ENCODE data around the gene FCF1. TPM values are rescaled to one million over a fixed set of nuclear protein-coding genes. Genes with fewer than 3 reads are reported as not detected.

The FCF1 gene
- total and polyA plus RNA-seq, 2 of the 4 experiments (the other 2 are of a cell fraction), result 37.1 to 45.5 TPM

GRCh38 chr14:74785056-74785613, 72.2 kb downstream of the FCF1 start:
- Histone ChIP-seq H3K9me3 (ENCODE audit: control insufficient read depth, insufficient read depth, low read length) (no peaks in the 10 kb centered on the region), H4K91ac (ENCODE audit: insufficient read depth, low read depth, low read length) (no peak overlapping the region), H2BK20ac (ENCODE audit: low read depth, low read length) (no peak overlapping the region), H2AFZ (replicated peaks; ENCODE audit: low read length, poor library complexity) (no peak overlapping the region), H3K56ac (ENCODE audit: extremely low read depth, insufficient read depth, low read length) (no peak overlapping the region), H3K4ac (ENCODE audit: low read depth, low read length) (no peak overlapping the region), H4K20me1 (ENCODE audit: insufficient read depth, low read length) (peaks cover 10% of the 10 kb centered on the region), H4K8ac (ENCODE audit: low read depth in 2 of 2, low read length in 2 of 2) (no peak overlapping the region), H2BK15ac (ENCODE audit: low read depth, low read length) (no peak overlapping the region), H3K79me1 (ENCODE audit: low read depth in 1 of 2, low read length in 2 of 2) (peaks cover 29 to 39% of the 10 kb centered on the region in 2 experiments), H3K23ac (ENCODE audit: low read depth, low read length) (no peak overlapping the region), H3K36me3 (ENCODE audit: control insufficient read depth, insufficient read depth, low read length) (peaks cover 28% of the 10 kb centered on the region), H2AK5ac (ENCODE audit: low read depth, low read length) (no peak overlapping the region), H2BK5ac (ENCODE audit: low read depth, low read length, poor library complexity, severe bottlenecking) (no peak overlapping the region), H3K4me1 (ENCODE audit: control insufficient read depth, insufficient read depth, low read length) (no peaks in the 10 kb centered on the region), H4K5ac (ENCODE audit: low read depth, low read length) (no peak overlapping the region), H2AK9ac (replicated peaks; ENCODE audit: low read depth, low read length, poor library complexity) (no peak overlapping the region), H2BK120ac (ENCODE audit: low read depth, low read length) (no peak overlapping the region), H3K4me3 (ENCODE audit: insufficient read depth, low read depth, low read length) (no peak overlapping the region), H3K27me3 (ENCODE audit: control insufficient read depth, insufficient read depth, low read length) (no peaks in the 10 kb centered on the region), H3K9me1 (ENCODE audit: insufficient read depth, low read length) (0 out of 2 replicates have a peak, but pooled peaks cover 2% of the 10 kb centered on the region), H3K18ac (ENCODE audit: low read depth, low read length) (no peak overlapping the region), H3K4me2 (ENCODE audit: low read depth, low read length) (no peak overlapping the region), H3K9ac (ENCODE audit: low read depth, low read length) (no peak overlapping the region), H3K14ac (replicated peaks; ENCODE audit: low read depth, low read length) (no peak overlapping the region), H3K27ac (ENCODE audit: insufficient read depth, low read length) (no peak overlapping the region)
- ChIA-PET POLR2A (ENCODE audit: unreplicated experiment) (no interaction called here), CTCF (interaction anchor here (0.6 to 0.8 kb wide), 3 partner anchors 19 to 518 kb away, joined by 3 read pairs; no protein-coding TSS in a partner anchor)
- ATAC-seq (ENCODE audit: low read depth) (no peak), DNase-seq (no peak)
- BruUV-seq (replicated peaks), result no TSS peak
- WGBS, 2 experiments (ENCODE audit: extremely low coverage in 2 of 2, insufficient read length in 1 of 2), result no CpG with 5 or more reads among the region's 1 CpG
- TF ChIP-seq RCOR1 (IDR thresholded peaks at IDR 0.05; ENCODE audit: insufficient replicate concordance, low read length), result no peak
- no peak for TF ChIP-seq RFX5 (IDR thresholded peaks at IDR 0.05; ENCODE audit: low read depth, low read length)
- TF ChIP-seq USF2 (IDR thresholded peaks at IDR 0.05; ENCODE audit: low read depth, low read length), result no peak
- TF ChIP-seq MAZ (IDR thresholded peaks at IDR 0.05; ENCODE audit: borderline replicate concordance, low read depth, low read length), result no peak
- TF ChIP-seq NFE2L2 (IDR thresholded peaks at IDR 0.05; ENCODE audit: low read depth, low read length), result no peak
- TF ChIP-seq CTCF (conservative IDR thresholded peaks at IDR 0.05; ENCODE audit: low read depth, low read length), result no peak
- TF ChIP-seq BHLHE40 (IDR thresholded peaks at IDR 0.05; ENCODE audit: low read depth, low read length), result no peak
- TF ChIP-seq CEBPB (IDR thresholded peaks at IDR 0.05; ENCODE audit: low read depth, low read length), result no peak
- TF ChIP-seq POLR2A (IDR thresholded peaks at IDR 0.05; ENCODE audit: low read depth, low read length), result no peak
- TF ChIP-seq RAD21 (IDR thresholded peaks at IDR 0.05; ENCODE audit: low read length), result no peak
- no peak for TF ChIP-seq MXI1 (IDR thresholded peaks at IDR 0.05; ENCODE audit: borderline replicate concordance, low read depth, low read length)
- TF ChIP-seq MAFK (IDR thresholded peaks at IDR 0.05; ENCODE audit: low read depth, low read length), result no peak
- no peak for TF ChIP-seq CHD1 (IDR thresholded peaks at IDR 0.05; ENCODE audit: low read depth, low read length)
- no peak for TF ChIP-seq ELK1 (IDR thresholded peaks at IDR 0.05; ENCODE audit: borderline replicate concordance, low read depth, low read length)
- TF ChIP-seq SMC3 (IDR thresholded peaks at IDR 0.05; ENCODE audit: low read depth, low read length), result no peak
- no peak for TF ChIP-seq FOS (IDR thresholded peaks at IDR 0.05; ENCODE audit: low read depth, low read length)
- in situ Hi-C loops (cut with MboI; ENCODE audit: low sequenced_read_pairs), result no loop called here
- intact Hi-C loops (cut with micrococcal nuclease), result no loop called here
- dilution Hi-C loops (cut with HindIII; ENCODE audit: low sequenced_read_pairs, unreplicated experiment), result no loop called here
